ENCODE results near the gene SLC20A1.

Gene SLC20A1

GRCh38 chr2:112629823-112630222, 15.9 kb upstream of the SLC20A1 start:
- H2AFZ ChIP-seq (ENCODE audit: low read depth, low read length, severe bottlenecking) = no peak overlapping the region
- H3K36me3 ChIP-seq (ENCODE audit: low read length) = no peaks in the 10 kb centered on the region
- TF ChIP-seq EZH2phosphoT487 (conservative IDR thresholded peaks at IDR 0.05; ENCODE audit: low read length) = no peak
- TF ChIP-seq CTCF (IDR thresholded peaks at IDR 0.05; ENCODE audit: insufficient read depth, low read length, poor library complexity, severe bottlenecking) = no peak
- H3K9me3 ChIP-seq (ENCODE audit: insufficient read depth, low read length) = no peaks in the 10 kb centered on the region
- H3K9me2 ChIP-seq (replicated peaks; ENCODE audit: insufficient read depth, low read length) = no peaks in the 10 kb centered on the region
- H4K20me1 ChIP-seq (ENCODE audit: low read depth, low read length) = no peaks in the 10 kb centered on the region
- H3K79me2 ChIP-seq (ENCODE audit: insufficient read depth, low read length) = no peaks in the 10 kb centered on the region
- H3K4me3 ChIP-seq (ENCODE audit: insufficient read depth, low read length, poor library complexity, severe bottlenecking) = no peak overlapping the region
- H3K4me2 ChIP-seq (ENCODE audit: low read depth, low read length, poor library complexity, severe bottlenecking) = no peak overlapping the region
- H3K9ac ChIP-seq (ENCODE audit: low read length) = no peak overlapping the region
- H3K27ac ChIP-seq (ENCODE audit: low read depth, low read length) = no peak overlapping the region
- no peaks in the 10 kb centered on the region for H3F3A ChIP-seq (ENCODE audit: insufficient read depth)
- no peaks in the 10 kb centered on the region for H3K27me3 ChIP-seq (ENCODE audit: low read length)

GRCh38 chr2:112630268-112630667, 15.5 kb upstream of the SLC20A1 start:
- Histone ChIP-seq H3K9me3 (ENCODE audit: insufficient read depth, low read length) (no peaks in the 10 kb centered on the region), H3K27ac (ENCODE audit: low read depth, low read length) (no peak overlapping the region), H3K27me3 (ENCODE audit: low read length) (no peaks in the 10 kb centered on the region), H4K20me1 (ENCODE audit: low read depth, low read length) (no peaks in the 10 kb centered on the region), H3K36me3 (ENCODE audit: low read length) (no peaks in the 10 kb centered on the region), H3F3A (ENCODE audit: insufficient read depth) (no peaks in the 10 kb centered on the region), H3K4me2 (ENCODE audit: low read depth, low read length, poor library complexity, severe bottlenecking) (no peak overlapping the region), H2AFZ (ENCODE audit: low read depth, low read length, severe bottlenecking) (no peak overlapping the region), H3K79me2 (ENCODE audit: insufficient read depth, low read length) (no peaks in the 10 kb centered on the region), H3K9ac (ENCODE audit: low read length) (no peak overlapping the region), H3K9me2 (replicated peaks; ENCODE audit: insufficient read depth, low read length) (no peaks in the 10 kb centered on the region), H3K4me3 (ENCODE audit: insufficient read depth, low read length, poor library complexity, severe bottlenecking) (no peak overlapping the region)
- TF ChIP-seq CTCF (IDR thresholded peaks at IDR 0.05; ENCODE audit: insufficient read depth, low read length, poor library complexity, severe bottlenecking) (no peak), EZH2phosphoT487 (conservative IDR thresholded peaks at IDR 0.05; ENCODE audit: low read length) (no peak)

- Histone ChIP-seq H3K9me2 (replicated peaks; ENCODE audit: insufficient read depth, low read length) (no peaks in the 10 kb centered on the region), H3K27me3 (ENCODE audit: low read length) (no peaks in the 10 kb centered on the region), H3K9ac (ENCODE audit: low read length) (no peak overlapping the region), H3K79me2 (ENCODE audit: insufficient read depth, low read length) (no peaks in the 10 kb centered on the region), H3K36me3 (ENCODE audit: low read length) (no peaks in the 10 kb centered on the region), H3K4me3 (ENCODE audit: insufficient read depth, low read length, poor library complexity, severe bottlenecking) (no peak overlapping the region), H4K20me1 (ENCODE audit: low read depth, low read length) (no peaks in the 10 kb centered on the region), H3K4me2 (ENCODE audit: low read depth, low read length, poor library complexity, severe bottlenecking) (no peak overlapping the region), H2AFZ (ENCODE audit: low read depth, low read length, severe bottlenecking) (no peak overlapping the region), H3K27ac (ENCODE audit: low read depth, low read length) (no peak overlapping the region), H3F3A (ENCODE audit: insufficient read depth) (no peaks in the 10 kb centered on the region), H3K9me3 (ENCODE audit: insufficient read depth, low read length) (no peaks in the 10 kb centered on the region)
- no peak for TF ChIP-seq CTCF (IDR thresholded peaks at IDR 0.05; ENCODE audit: insufficient read depth, low read length, poor library complexity, severe bottlenecking)
- no peak for TF ChIP-seq EZH2phosphoT487 (conservative IDR thresholded peaks at IDR 0.05; ENCODE audit: low read length)
These were observed 12.0 kb upstream of the SLC20A1 start for GRCh38 chr2:112633708-112634107.

Data from SU-DHL-6 (cell line).